Activated naive CD4-positive, alpha-beta T cell treated with anti-CD3 and anti-CD28 coated beads for 36 hours (primary cell): ENCODE measurements around the gene DGCR6L. TPM values are rescaled to one million over a fixed set of nuclear protein-coding genes. Genes with fewer than 3 reads are reported as not detected.
"Not testable (repeated sequence)": the region's sequence is repeated elsewhere in the genome, so short reads cannot be mapped to it uniquely, and the experiment has no call there.

Experiments used
- CTCF ChIA-PET: fragments of 350-600 bp; sonication (Branson Sonifier 250); formaldehyde crosslinking; loops from one replicate; lab custom pipeline; 2021; ENCODE audit warnings: antibody characterized with exemption; lab: Charles Lee
- DNase-seq: peaks from one replicate; pipeline ENCODE4 v3.0.0-alpha.2; 2020
- H3K27ac Mint-ChIP-seq: one replicate; pipeline ENCODE4 v1.8.0; 2021; ENCODE audit warnings: mild to moderate bottlenecking, mixed read lengths
- H3K27me3 Mint-ChIP-seq: one replicate; pipeline ENCODE4 v1.8.0; 2021; ENCODE audit warnings: low read depth, mixed read lengths
- H3K36me3 Mint-ChIP-seq: one replicate; pipeline ENCODE4 v1.8.0; 2021; ENCODE audit warnings: low read depth, mixed read lengths
- H3K4me1 Mint-ChIP-seq: one replicate; pipeline ENCODE4 v1.8.0; 2021; ENCODE audit warnings: low read depth, mixed read lengths
- H3K4me3 Mint-ChIP-seq: one replicate; pipeline ENCODE4 v1.8.0; 2021; ENCODE audit warnings: mild to moderate bottlenecking, moderate library complexity, mixed read lengths
- H3K9me3 Mint-ChIP-seq: one replicate; pipeline ENCODE4 v1.8.0; 2021; ENCODE audit warnings: mixed read lengths
- intact Hi-C: fragments of 100-400 bp; cut with micrococcal nuclease; formaldehyde crosslinking; loops from one replicate; pipeline ENCODE4 v1.15.1; 2023
- total RNA-seq, 2 experiments: library from RNA; stranded (reverse); gene quantifications; one replicate each; pipeline ENCODE4 v1.2.3, GENCODE V29; 2021

The DGCR6L gene
- total RNA-seq, 2 experiments from 2014 or later: 21.5 TPM

DNA sequence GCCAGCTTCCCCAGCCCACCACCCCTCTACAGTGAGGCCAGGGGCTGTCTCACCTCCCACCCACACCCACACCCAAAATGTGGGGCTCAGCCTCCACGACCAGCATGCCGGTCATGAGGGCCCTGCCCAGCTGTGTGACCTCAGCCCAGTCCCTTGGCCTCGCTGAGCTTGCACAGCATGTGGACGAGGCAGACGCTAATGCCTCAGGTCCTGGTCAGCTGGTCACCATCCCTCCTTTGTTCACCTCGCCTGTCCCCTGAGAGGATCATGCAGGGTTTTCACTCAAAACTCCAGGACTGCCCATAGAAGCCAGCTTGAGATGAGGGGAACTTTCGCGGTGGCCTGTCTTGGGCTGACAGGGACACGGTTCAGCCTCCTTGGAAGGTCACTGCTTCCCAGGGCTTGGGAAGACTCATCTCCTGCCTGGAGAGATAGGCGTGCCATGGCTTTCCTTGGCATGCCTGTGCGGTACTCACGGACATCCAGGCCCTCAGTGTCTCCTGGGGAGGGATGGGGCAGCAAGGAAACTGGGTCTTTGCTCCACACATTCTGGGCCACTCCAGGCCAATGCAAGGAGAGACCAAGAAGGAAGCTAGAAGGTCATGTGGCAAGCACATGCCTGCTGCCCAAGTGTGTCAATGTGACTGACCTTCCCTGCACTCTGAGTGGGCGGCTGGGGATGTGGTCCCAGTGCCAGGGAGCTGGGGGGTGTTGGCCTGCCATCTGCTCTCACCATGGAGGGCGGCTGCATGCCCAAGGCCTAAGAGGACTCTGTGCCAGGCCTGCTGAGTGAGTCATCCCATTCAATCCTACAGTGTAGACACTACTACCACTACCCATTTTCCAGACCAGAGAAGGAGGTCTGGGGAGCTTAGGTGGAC lies 48.5 kb downstream of the DGCR6L start:
- CTCF ChIA-PET: interaction anchor here (0.6 kb wide), 1 partner anchor 10 kb away, joined by 3 read pairs; no protein-coding TSS in a partner anchor
- DNase-seq: no peak
- H3K9me3 Mint-ChIP-seq: no peaks in the 10 kb centered on the region
- H3K27me3 Mint-ChIP-seq: no peaks in the 10 kb centered on the region
- H3K27ac Mint-ChIP-seq: no peak overlapping the region
- H3K4me3 Mint-ChIP-seq: no peak overlapping the region
- no peaks in the 10 kb centered on the region for H3K36me3 Mint-ChIP-seq
- intact Hi-C loops: no loop called here
- H3K4me1 Mint-ChIP-seq: peaks cover 4% of the 10 kb centered on the region

DNA sequence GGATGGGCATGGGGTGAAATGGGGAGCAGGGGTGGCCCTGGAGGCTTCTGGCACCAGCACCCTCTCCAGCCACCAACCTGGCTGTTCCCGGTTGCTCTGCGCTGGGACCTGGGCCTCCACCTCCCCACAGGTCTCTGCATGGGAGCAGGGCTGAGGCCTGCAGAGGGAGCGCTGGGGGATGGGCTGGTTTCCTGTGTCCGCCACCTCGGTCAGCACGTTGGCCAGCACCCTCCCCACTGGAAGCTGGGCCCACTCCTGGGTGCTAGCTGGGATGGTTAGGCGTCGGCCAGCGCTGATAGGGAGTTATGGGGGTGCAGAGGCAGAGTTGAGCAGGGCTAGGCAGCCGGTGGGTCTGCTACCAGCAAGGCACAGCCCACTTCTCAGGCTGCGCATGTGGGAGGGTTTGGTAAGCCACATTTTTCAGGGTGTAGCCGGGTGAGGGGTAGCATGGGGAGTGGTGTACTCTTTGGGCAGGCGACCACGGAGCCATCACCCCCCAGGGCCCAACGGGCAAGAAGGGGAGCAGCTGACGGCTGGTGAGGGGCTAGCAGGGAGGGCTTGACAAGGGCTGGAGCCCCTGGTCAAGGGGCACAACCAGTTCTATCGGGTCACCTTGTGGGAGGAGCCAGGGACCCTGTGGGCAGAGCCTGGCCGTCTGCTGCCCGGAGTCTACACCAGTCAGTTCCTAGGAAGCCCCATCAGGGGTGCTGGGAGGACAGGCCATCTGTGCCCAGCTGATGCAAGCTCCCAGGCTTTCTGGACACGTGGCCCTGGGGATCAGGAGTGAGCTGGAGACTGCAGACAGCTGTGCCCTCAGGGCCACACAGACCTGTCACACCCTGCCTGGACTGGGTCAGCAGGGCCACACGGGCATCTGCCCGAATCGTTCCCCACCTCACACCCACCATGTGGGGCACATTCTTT lies 49.4 kb downstream of the DGCR6L start:
- CTCF ChIA-PET: interaction anchor here (1.5 kb wide), 1 partner anchor 113 kb away, joined by 3 read pairs; no protein-coding TSS in a partner anchor
- DNase-seq, H3K27ac Mint-ChIP-seq, H3K27me3 Mint-ChIP-seq, intact Hi-C loops, H3K9me3 Mint-ChIP-seq, H3K4me3 Mint-ChIP-seq, H3K4me1 Mint-ChIP-seq, H3K36me3 Mint-ChIP-seq: not testable (repeated sequence)

DNA sequence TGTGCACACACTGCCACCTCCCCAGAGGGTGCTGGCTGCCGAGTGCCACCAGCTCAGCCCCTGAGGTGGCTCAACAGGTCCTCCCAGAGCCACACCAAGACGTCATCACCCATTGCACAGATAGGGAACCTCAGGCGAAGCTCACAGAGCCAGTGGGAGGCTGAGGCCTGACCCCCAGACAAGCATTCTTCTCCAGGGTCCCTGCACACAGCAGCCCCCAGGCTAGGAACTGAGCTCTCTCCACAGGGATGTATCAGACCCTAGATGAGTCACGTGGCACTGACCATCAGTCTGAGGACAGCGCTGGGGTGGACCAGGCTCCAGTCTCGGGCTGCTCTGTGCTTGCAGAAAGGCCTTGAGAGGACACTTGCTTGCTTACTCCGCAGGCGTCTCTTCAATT lies 50.2 kb downstream of the DGCR6L start:
- CTCF ChIA-PET: interaction anchor here (1.5 kb wide), 1 partner anchor 112 kb away, joined by 3 read pairs; no protein-coding TSS in a partner anchor
- H3K4me1 Mint-ChIP-seq, H3K36me3 Mint-ChIP-seq, DNase-seq, H3K27ac Mint-ChIP-seq, H3K27me3 Mint-ChIP-seq, H3K4me3 Mint-ChIP-seq, H3K9me3 Mint-ChIP-seq: not testable (repeated sequence)
- intact Hi-C loops: loop anchor here (2.0 to 5.0 kb wide), 2 partner anchors 37 to 151 kb away; no protein-coding TSS in a partner anchor

DNA sequence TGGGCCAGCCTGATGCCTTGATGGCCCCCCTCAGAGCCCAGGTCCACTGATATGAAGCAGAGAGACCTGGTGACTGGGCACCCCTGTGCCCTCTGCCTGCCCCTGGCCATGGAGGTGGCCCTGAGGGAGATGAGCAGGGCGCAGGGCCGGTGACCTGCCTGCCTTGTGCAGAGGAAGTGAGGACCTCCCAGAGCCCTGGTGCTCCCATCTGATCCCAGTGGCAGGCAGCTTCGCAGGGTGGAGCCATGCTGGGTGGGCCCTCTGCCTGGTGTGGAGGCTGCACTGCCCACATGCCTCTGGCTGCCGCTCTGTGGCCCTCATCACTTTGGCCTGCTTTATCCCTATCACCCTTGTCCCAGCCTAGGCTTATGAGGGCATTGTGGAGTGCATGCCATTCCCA lies 50.7 kb downstream of the DGCR6L start:
- CTCF ChIA-PET: interaction anchor here (1.5 kb wide), 1 partner anchor 112 kb away, joined by 3 read pairs; no protein-coding TSS in a partner anchor
- DNase-seq, H3K36me3 Mint-ChIP-seq, H3K4me1 Mint-ChIP-seq, H3K27ac Mint-ChIP-seq, H3K9me3 Mint-ChIP-seq, H3K27me3 Mint-ChIP-seq: not testable (repeated sequence)
- intact Hi-C loops: loop anchor here (2.0 to 5.0 kb wide), 2 partner anchors 37 to 150 kb away; no protein-coding TSS in a partner anchor
- peak overlapping the region; percentile 66 for H3K4me3 Mint-ChIP-seq

DNA sequence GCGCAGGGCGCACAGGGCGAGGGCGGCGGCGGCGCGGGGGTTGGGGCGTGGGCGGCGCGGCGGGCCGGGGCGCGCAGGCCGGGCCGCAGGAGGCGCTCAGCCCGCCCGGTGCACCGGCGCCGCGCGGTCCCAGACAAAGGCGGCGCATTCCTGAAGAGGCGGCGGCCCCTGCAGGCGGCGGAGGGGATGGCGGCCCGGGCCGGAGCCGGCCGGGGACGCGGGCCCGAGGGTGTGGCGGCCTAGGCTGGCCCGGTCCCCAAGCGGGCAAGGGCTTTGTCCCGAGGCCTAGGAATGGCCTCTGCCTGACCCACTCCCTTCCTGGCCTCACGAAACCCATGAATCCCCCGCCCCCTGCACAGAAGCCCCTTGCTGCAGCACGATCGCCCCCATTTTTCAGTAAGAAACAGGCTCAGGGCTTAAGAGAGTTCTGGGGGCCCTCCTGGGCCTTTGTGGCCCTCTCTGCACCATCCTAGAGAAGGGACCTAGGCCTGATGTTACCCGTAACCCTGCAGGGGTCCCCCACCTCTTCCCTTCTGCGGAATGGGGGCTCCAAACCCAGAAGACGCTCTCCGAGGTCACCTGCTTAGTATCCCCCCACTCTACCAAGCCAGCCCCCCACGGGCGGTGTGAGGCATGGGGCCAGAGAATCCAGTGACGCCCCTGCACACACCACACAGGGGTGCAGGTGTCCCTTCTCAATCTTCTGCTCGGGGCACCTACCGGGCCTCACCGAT lies 51.4 kb downstream of the DGCR6L start, which contains the start of gene RTN4R:
RTN4R (minus strand) TSS at position 40 of the 734 bp plus-strand sequence. CDS start 226 bp downstream, outside the sequence.
- DNase-seq: peak; percentile 65
- Mint-ChIP-seq H3K4me3 (peak within 1 kb of the TSS; percentile 66), H3K4me1 (peaks cover 4% of the 10 kb centered on the region), H3K36me3 (no peaks in the 10 kb centered on the region), H3K9me3 (no peaks in the 10 kb centered on the region), H3K27me3 (no peaks in the 10 kb centered on the region), H3K27ac (no peak within 1 kb of the TSS)
- intact Hi-C loops: loop anchor here (1.0 to 5.0 kb wide), 4 partner anchors 36 to 298 kb away; no protein-coding TSS in a partner anchor
- CTCF ChIA-PET: interaction anchor here (1.5 kb wide), 1 partner anchor 111 kb away, joined by 3 read pairs; no protein-coding TSS in a partner anchor

DNA sequence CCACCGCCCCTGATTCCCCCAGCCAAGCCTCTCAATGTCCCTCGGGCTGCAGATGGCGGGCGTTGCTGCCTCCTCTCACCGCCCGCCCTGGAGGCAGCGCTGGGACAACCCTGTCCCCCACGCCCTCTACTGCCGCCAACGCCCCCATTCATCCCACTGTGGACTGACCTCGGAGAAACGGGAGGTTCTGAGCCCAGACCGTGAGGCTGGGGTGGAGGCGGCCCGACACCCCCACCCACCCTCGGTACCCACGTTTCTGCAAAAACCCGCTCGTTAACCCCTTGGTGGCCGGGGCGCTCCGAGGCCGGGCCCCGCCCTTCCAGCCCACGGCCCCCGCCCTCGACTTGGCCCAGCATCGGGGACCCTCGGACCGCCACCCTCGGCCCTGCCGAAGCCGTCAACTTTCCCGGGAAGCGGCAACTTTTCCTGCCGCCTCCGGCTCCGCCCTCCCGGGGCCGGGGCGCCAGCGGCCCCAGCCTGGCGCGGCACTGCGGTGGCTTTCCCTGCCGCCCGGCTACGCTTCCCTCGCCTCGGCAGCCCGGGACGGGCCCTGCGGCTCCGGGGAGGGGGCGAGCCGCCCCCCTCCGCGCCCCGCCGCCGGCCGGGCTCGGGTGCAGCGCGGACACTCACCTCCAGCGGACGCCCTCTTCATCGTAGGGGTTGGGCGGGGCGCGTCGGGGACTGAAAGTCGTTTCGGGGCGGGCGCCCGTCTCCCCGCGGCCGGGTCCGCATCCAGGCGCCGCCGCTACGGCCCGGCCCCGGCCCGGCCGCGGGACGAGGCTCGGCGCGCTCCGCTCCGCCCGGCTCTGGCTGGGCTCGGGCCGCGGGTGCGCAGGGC lies 52.2 kb downstream of the DGCR6L start:
- peak overlapping the region; percentile 36 for H3K4me3 Mint-ChIP-seq
- no peaks in the 10 kb centered on the region for H3K36me3 Mint-ChIP-seq

DNA sequence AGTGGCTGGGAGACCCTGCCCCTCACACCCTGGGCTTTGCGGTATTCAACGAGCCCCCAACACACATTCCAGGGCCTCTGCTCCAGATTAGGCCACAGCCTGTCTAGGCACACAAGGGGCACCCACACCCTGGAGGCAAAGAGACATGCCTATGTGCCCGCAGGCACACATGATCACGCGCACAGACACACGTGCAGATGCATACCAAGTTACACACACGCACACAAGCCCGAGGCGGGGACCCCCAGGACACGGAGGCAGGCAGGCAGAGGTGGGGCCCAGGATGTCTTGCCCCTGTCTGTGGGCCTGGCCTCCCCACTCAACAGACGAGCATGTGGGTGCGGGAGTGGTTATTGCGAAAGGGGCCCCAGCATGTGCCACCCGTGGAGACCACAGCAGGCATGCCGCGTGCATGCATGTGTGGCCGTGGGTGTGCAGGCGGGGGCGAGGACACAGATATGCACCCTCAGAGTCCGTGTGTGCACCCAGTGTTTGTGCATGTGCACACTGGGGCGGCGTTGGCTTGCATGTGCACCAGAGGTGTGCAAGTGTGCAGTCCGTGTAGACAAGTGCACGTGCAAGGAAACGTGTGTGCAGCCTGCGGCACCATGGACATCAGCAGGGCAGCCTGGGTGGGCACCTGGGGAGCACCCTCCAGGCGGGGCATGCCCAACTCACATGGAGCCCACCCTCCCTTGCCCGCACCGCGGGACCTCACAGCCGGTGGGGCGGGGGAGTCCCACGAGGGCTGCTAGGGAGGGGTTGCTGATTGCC lies 53.0 kb downstream of the DGCR6L start:
- peak overlapping the region; percentile 36 for H3K4me3 Mint-ChIP-seq
- H3K9me3 Mint-ChIP-seq, H3K4me1 Mint-ChIP-seq, CTCF ChIA-PET, DNase-seq, H3K27me3 Mint-ChIP-seq, H3K27ac Mint-ChIP-seq, H3K36me3 Mint-ChIP-seq: not testable (repeated sequence)
- intact Hi-C loops: loop anchor here (5.0 kb wide), 1 partner anchor 35 kb away; no protein-coding TSS in a partner anchor

More for the DNA sequence above, 52.2 kb downstream of the DGCR6L start:
- H3K4me1 Mint-ChIP-seq: peaks cover 4% of the 10 kb centered on the region
- no peak overlapping the region for H3K27ac Mint-ChIP-seq
- CTCF ChIA-PET: no interaction called here
- peak; percentile 22 for DNase-seq
- H3K9me3 Mint-ChIP-seq: no peaks in the 10 kb centered on the region
- intact Hi-C loops: loop anchor here (1.0 to 5.0 kb wide), 4 partner anchors 35 to 297 kb away; no protein-coding TSS in a partner anchor
- H3K27me3 Mint-ChIP-seq: no peaks in the 10 kb centered on the region

DNA sequence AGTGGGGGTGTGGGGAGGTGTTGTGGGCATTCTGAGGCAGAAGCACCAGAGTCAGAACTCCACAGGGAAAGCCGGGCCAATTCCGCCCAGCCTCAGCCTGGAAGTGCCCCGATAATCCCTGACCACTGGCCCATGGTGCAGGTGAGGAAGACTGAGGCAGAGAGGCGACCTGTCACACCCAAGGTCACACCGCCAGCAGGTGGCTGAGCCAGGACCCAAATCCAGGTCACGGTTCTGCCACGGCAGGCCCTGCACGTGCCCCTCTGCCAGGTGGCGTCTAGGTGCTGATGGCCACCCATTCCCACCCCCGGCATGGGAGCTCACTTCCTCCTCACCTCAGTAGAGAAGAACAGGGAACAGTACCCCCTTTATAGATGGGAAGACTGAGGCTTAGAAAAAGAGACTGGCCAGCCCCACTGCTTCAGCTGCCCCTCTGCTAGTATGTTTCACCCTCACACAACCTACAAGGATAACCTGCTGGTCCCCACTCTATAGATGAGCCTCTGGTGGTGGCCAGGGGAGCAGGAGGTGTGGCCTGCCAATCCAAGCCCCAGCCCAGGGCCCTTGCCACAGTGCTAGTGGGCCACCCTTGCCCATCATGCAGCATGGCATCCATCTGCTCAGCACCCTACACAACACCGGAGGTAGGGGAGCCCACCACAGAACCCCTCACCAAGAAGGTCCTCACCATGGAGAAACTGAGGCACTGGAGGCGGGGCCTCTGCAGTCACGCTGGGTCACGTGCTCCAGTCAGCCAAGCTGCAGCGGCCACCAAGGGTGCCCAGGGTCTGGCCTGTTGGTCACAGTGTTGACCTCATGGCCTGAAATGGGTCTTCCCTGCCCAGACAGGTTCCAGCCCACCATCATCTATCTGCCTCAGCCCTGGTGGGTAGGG lies 53.8 kb downstream of the DGCR6L start:
- CTCF ChIA-PET, H3K36me3 Mint-ChIP-seq, DNase-seq, H3K27ac Mint-ChIP-seq, H3K4me1 Mint-ChIP-seq, H3K27me3 Mint-ChIP-seq, H3K9me3 Mint-ChIP-seq: not testable (repeated sequence)
- H3K4me3 Mint-ChIP-seq: peak overlapping the region; percentile 28
- intact Hi-C loops: loop anchor here (5.0 kb wide), 1 partner anchor 34 kb away; no protein-coding TSS in a partner anchor

DNA sequence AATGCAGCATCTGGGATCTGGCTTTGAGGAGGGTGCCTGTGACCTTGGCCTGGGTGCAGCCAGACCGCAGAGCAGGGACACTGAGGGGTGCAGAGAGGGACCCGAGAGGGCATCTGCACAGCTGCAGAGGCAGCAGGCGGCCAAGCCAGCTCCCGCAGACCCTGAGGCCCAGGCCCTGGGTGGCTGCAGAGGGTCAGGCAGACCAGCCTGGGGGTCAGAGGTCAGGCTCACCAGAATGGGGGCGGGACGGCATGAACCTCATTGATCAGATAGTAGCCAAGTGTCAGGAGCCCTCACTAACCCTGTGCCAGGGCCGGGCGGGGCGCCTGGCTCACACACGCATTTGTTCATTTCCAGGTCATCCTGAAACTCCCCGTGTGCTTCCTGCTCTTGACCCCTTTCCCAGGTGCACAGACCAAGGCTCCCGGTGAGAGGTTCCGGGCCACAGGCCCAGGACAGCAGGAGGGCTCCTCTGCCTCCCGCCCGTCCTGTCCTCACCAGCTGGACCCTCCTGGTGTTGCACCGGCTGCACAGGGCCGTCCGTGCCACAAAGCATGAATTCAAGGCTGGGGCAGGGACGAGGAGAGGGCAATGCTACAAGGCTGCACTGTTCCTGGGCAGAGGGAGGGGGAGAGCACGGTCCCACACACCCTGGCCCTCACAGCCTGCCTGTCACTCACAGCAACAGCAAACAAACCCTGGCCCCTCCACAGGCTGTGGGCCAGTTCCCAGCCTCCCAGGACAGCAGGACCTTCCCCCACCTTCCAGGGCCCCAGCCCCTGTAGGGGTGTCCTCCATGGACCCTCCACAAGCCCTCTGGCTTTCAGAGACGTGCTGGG lies 55.0 kb downstream of the DGCR6L start:
- H3K27ac Mint-ChIP-seq: no peak overlapping the region

More for the DNA sequence above, 55.0 kb downstream of the DGCR6L start:
- intact Hi-C loops: loop anchor here (5.0 kb wide), 1 partner anchor 33 kb away; no protein-coding TSS in a partner anchor
- Mint-ChIP-seq H3K4me3 (no peak overlapping the region), H3K36me3 (no peaks in the 10 kb centered on the region), H3K27me3 (no peaks in the 10 kb centered on the region), H3K9me3 (no peaks in the 10 kb centered on the region), H3K4me1 (peaks cover 4% of the 10 kb centered on the region)
- no peak for DNase-seq
- CTCF ChIA-PET: no interaction called here
